GM12878 (cell line): ENCODE results near the gene SLC15A3. TPM values are rescaled to one million over a fixed set of nuclear protein-coding genes. Genes with fewer than 3 reads are reported as not detected.

Source experiments
- ATAC-seq: fragments of 200-7000 bp; cut with Tn5 transposase; 3 replicates; pipeline ENCODE4 v1.9.1; 2020; ENCODE audit warnings: mild to moderate bottlenecking, moderate library complexity
- BruUV-seq: library from RNA; stranded (reverse); fragments of 400-500 nt; replicated peaks from 2 replicates; lab custom pipeline; 2021; lab: Mats Ljungman, UMichigan
- CTCF ChIA-PET: fragments of 300-600 bp; sonication (Branson Sonifier 250); formaldehyde crosslinking; extraction: SDS; loops from one replicate; lab custom pipeline; 2021; ENCODE audit warnings: inconsistent platforms; lab: Yijun Ruan, JAX
- POLR2A ChIA-PET: fragments of 350-600 bp; formaldehyde crosslinking; extraction: SDS; loops from one replicate; lab custom pipeline; 2021; ENCODE audit warnings: inconsistent platforms; lab: Charles Lee
- RAD21 ChIA-PET: fragments of 300-600 bp; sonication (Branson Sonifier 250); formaldehyde crosslinking; loops from one replicate; lab custom pipeline; 2023; ENCODE audit warnings: antibody characterized with exemption; ENCODE audit not compliant: unreplicated experiment; lab: Charles Lee
- SMC1A ChIA-PET: fragments of 300-600 bp; sonication (Branson Sonifier 250); formaldehyde crosslinking; loops from one replicate; lab custom pipeline; 2023; ENCODE audit not compliant: unreplicated experiment, uncharacterized antibody; lab: Charles Lee
- DNase-seq: peaks from one replicate; pipeline ENCODE4 v3.0.0-alpha.2; 2011; ENCODE audit warnings: low read depth, low spot score
- FAIRE-seq: peaks from 3 replicates; lab custom pipeline; 2011; peaks lifted over from hg19 to GRCh38; lab: Jason Lieb, UNC
- H2AFZ ChIP-seq: 2 replicates; pipeline ENCODE4 v1.6.0; 2011; ENCODE audit warnings: low read depth, low read length, control low read depth; ENCODE audit not compliant: control insufficient read depth
- H3K27ac ChIP-seq: 2 replicates; pipeline ENCODE4 v1.5.1; 2011; ENCODE audit warnings: control low read depth; ENCODE audit not compliant: control insufficient read depth, insufficient read depth
- H3K27me3 ChIP-seq, 2 experiments: replicated peaks in 1 of 2; 2 replicates each; pipeline versions ENCODE4 v1.6.0 to v1.6.1; 2011; ENCODE audit warnings: low read length in 1 of 2; ENCODE audit not compliant: control insufficient read depth in 2 of 2, insufficient read depth in 2 of 2
- H3K36me3 ChIP-seq, 2 experiments: 2 replicates each; pipeline ENCODE4 v1.5.1; 2011; ENCODE audit warnings: low read length in 1 of 2; ENCODE audit not compliant: control insufficient read depth in 2 of 2, insufficient read depth in 2 of 2
- H3K4me1 ChIP-seq: 2 replicates; pipeline ENCODE4 v1.6.1; 2011; ENCODE audit warnings: mild to moderate bottlenecking, low read length, moderate library complexity, mixed read lengths; ENCODE audit not compliant: control insufficient read depth, insufficient read depth
- H3K4me2 ChIP-seq: 2 replicates; pipeline ENCODE4 v1.6.0; 2011; ENCODE audit warnings: control low read depth; ENCODE audit not compliant: control insufficient read depth, insufficient read depth
- H3K4me3 ChIP-seq: fragments of 200-600 bp; sonication (generic); 2 replicates; pipeline ENCODE4 v1.5.1; 2016
- H3K79me2 ChIP-seq: 2 replicates; pipeline ENCODE4 v1.6.0; 2011; ENCODE audit warnings: low read length; ENCODE audit not compliant: control insufficient read depth, insufficient read depth
- H3K9ac ChIP-seq: 2 replicates; pipeline ENCODE4 v1.8.0; 2011; ENCODE audit warnings: low read length, control low read depth, mixed read lengths; ENCODE audit not compliant: control insufficient read depth, insufficient read depth
- H3K9me3 ChIP-seq: replicated peaks from 3 replicates; pipeline ENCODE4 v1.5.1; 2011; ENCODE audit warnings: mild to moderate bottlenecking, low read length; ENCODE audit not compliant: control insufficient read depth, insufficient read depth
- H4K20me1 ChIP-seq: 2 replicates; pipeline ENCODE4 v1.6.0; 2011; ENCODE audit not compliant: control insufficient read depth, insufficient read depth
- IKZF1 ChIP-seq: fragments of 450-650 bp; conservative IDR thresholded peaks from 2 replicates; pipeline ENCODE4 v1.6.1; 2017; ENCODE audit warnings: antibody characterized with exemption, mild to moderate bottlenecking
- LARP7 ChIP-seq: fragments of 450-650 bp; IDR thresholded peaks from 2 replicates; pipeline ENCODE4 v1.6.1; 2017; ENCODE audit warnings: mild to moderate bottlenecking
- MTA3 ChIP-seq: IDR thresholded peaks from 2 replicates; pipeline ENCODE4 v1.6.1; 2012; ENCODE audit warnings: low read length, inconsistent platforms, borderline replicate concordance
- NR2C2 ChIP-seq: IDR thresholded peaks from 2 replicates; pipeline ENCODE4 v1.6.1; 2011; ENCODE audit warnings: borderline replicate concordance, low read depth; ENCODE audit not compliant: control insufficient read depth, insufficient read length
- RBBP5 ChIP-seq: fragments of 200-600 bp; sonication (generic); conservative IDR thresholded peaks from 2 replicates; pipeline ENCODE4 v1.6.1; 2016
- RFX5 ChIP-seq: IDR thresholded peaks from 2 replicates; pipeline ENCODE4 v1.6.1; 2011; ENCODE audit warnings: low read depth, low read length, improper control_type of control experiment
- SUZ12 ChIP-seq: fragments of 200-600 bp; sonication (generic); IDR thresholded peaks from one replicate; pipeline ENCODE4 v1.6.1; 2018; ENCODE audit warnings: antibody characterized with exemption, mild to moderate bottlenecking; ENCODE audit not compliant: unreplicated experiment
- TBL1XR1 ChIP-seq: IDR thresholded peaks from 2 replicates; pipeline ENCODE4 v1.6.1; 2012; ENCODE audit warnings: low read depth, low read length, improper control_type of control experiment
- WGBS: methylation state at CpG from one replicate; pipeline ENCODE4 v1.1.6; 2016; ENCODE audit warnings: low lambda C conversion rate; ENCODE audit not compliant: insufficient replicate concordance, insufficient coverage; ENCODE audit errors: missing lambda C conversion rate; 5-methylcytosine and 5-hydroxymethylcytosine counted together
- in situ Hi-C: fragments of 300-500 bp; cut with MboI; formaldehyde crosslinking; loops from 9 replicates; pipeline ENCODE4 v1.14.3; 2018; ENCODE audit warnings: mixed read lengths
- intact Hi-C: fragments of 100-400 bp; cut with micrococcal nuclease; formaldehyde crosslinking; loops from one replicate; pipeline ENCODE4 v1.14.2; 2022; ENCODE audit not compliant: unreplicated experiment
- polyA plus RNA-seq, 11 experiments: library from polyadenylated mRNA; depleted of rRNA in 4 of 11; unstranded in 6 of 11; stranded (reverse) in 5 of 11; fragments of >200 nt; fragmentation: Nextera tagmentation in 4 of 11; fragmentation: Illumina TruSeq in 1 of 11; extraction: Ambion mirVana in 4 of 11; extraction: Trizol in 1 of 11; gene quantifications; 1 replicate in 1 of 11; 2 replicates in 10 of 11; pipeline versions ENCODE4 v1.2.1 to v1.2.3, GENCODE V29; 2011 to 2016; ENCODE audit warnings: inconsistent platforms in 2 of 11, missing spikeins in 2 of 11, low read depth in 1 of 11
- total RNA-seq, 4 experiments: library from RNA; depleted of rRNA in 3 of 4; stranded (reverse); fragments of >200 nt in 3 of 4; fragmentation: Illumina TruSeq in 1 of 4; extraction: Trizol in 1 of 4; gene quantifications; 2 replicates each; pipeline versions ENCODE4 v1.2.1 to v1.2.3, GENCODE V29; 2013 to 2021
- TF ChIP-seq, protein P1 (sequence below): fragments of 450-650 bp; formaldehyde crosslinking; IDR thresholded peaks from 2 replicates; pipeline ENCODE4 v1.4.0; 2020; ENCODE audit warnings: mild to moderate bottlenecking, moderate library complexity

SLC15A3 gene
- total and polyA plus RNA-seq, 10 of the 15 experiments (the other 5 are each of a cell fraction or from before 2014, with no cell fraction given) = 17.7 to 102 (median 55.8) TPM

- H4K20me1 ChIP-seq = no peaks in the 10 kb centered on the region
- no peak for TF ChIP-seq IKZF1
- TF ChIP-seq, protein P1, sequence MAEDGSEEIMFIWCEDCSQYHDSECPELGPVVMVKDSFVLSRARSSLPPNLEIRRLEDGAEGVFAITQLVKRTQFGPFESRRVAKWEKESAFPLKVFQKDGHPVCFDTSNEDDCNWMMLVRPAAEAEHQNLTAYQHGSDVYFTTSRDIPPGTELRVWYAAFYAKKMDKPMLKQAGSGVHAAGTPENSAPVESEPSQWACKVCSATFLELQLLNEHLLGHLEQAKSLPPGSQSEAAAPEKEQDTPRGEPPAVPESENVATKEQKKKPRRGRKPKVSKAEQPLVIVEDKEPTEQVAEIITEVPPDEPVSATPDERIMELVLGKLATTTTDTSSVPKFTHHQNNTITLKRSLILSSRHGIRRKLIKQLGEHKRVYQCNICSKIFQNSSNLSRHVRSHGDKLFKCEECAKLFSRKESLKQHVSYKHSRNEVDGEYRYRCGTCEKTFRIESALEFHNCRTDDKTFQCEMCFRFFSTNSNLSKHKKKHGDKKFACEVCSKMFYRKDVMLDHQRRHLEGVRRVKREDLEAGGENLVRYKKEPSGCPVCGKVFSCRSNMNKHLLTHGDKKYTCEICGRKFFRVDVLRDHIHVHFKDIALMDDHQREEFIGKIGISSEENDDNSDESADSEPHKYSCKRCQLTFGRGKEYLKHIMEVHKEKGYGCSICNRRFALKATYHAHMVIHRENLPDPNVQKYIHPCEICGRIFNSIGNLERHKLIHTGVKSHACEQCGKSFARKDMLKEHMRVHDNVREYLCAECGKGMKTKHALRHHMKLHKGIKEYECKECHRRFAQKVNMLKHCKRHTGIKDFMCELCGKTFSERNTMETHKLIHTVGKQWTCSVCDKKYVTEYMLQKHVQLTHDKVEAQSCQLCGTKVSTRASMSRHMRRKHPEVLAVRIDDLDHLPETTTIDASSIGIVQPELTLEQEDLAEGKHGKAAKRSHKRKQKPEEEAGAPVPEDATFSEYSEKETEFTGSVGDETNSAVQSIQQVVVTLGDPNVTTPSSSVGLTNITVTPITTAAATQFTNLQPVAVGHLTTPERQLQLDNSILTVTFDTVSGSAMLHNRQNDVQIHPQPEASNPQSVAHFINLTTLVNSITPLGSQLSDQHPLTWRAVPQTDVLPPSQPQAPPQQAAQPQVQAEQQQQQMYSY = no peak
- TF ChIP-seq RBBP5 = no peak
- no peak for TF ChIP-seq RFX5
- no peak for TF ChIP-seq NR2C2
- no peak for TF ChIP-seq LARP7
- TF ChIP-seq MTA3 = no peak
- TF ChIP-seq TBL1XR1 = no peak
- no peak for TF ChIP-seq SUZ12
- H3K9ac ChIP-seq = no peak overlapping the region
- no TSS peak for BruUV-seq
- ChIA-PET CTCF (interaction anchor here (0.7 to 3.8 kb wide), 11 partner anchors 12 to 172 kb away, joined by 3 to 46 read pairs (median 7); partner anchors contain the start of genes SLC15A3 and TMEM109), RAD21 (interaction anchor here (1.2 to 1.4 kb wide), 2 partner anchors 57 to 93 kb away, joined by 3 to 4 read pairs; no protein-coding TSS in a partner anchor), POLR2A (interaction anchor here (0.5 kb wide), 1 partner anchor 218 kb away, joined by 3 read pairs; no protein-coding TSS in a partner anchor), SMC1A (interaction anchor here (0.7 to 4.5 kb wide), 9 partner anchors 8 to 156 kb away, joined by 3 to 29 read pairs (median 3); no protein-coding TSS in a partner anchor)
- 85% methylated on average over 1 of the region's 1 CpG for WGBS
- peaks cover 3% of the 10 kb centered on the region for H3K9me3 ChIP-seq
- H3K4me1 ChIP-seq = peaks cover 6% of the 10 kb centered on the region; the same call in 1 of the 2 replicates
- H2AFZ ChIP-seq = no peak overlapping the region
- ATAC-seq (no peak), FAIRE-seq (no peak), DNase-seq (no peak)
- in situ Hi-C loops = no loop called here
- no peaks in the 10 kb centered on the region for H3K27me3 ChIP-seq
- H3K27ac ChIP-seq = no peak overlapping the region
- H3K4me2 ChIP-seq = no peak overlapping the region
- intact Hi-C loops = no loop called here
- H3K36me3 ChIP-seq = no peaks in the 10 kb centered on the region
- H3K4me3 ChIP-seq = no peak overlapping the region
- H3K79me2 ChIP-seq = no peaks in the 10 kb centered on the region
Measured at GRCh38 chr11:60968223-60968622, 16.2 kb upstream of the SLC15A3 start.
